Measurements from ENCODE around the gene USP48.

The USP48 gene

DNA sequence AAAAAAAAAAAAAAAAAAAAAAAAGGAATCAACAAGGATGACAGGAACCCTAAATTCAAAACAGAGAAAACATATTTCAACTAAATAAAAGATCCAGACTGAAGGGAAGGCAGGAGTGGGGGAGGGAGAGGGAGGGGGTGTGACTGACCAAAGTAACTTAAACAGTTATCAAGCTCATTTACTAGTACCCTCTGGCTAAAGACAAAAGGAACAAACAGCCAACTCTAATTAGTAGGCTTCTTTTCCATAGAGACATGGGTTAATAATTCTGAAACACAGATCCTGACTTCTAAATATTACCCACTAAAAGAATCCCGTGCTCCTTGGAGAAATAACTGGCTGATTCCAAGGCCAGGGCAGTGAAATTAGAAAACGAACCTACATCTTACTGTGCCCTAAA lies 23.8 kb downstream of the USP48 start:
- Mint-ChIP-seq H3K4me3 (no peak overlapping the region), H3K4me1 (peaks cover 22 to 44% of the 10 kb centered on the region in 2 donors), H3K27me3 (no peaks in the 10 kb centered on the region), H3K27ac (peak overlapping the region; percentile 52), H3K36me3 (peaks cover 9 to 19% of the 10 kb centered on the region in 2 donors), H3K9me3 (no peaks in the 10 kb centered on the region)
- DNase-seq (no peak), ATAC-seq (replicated peaks) (no peak)

DNA sequence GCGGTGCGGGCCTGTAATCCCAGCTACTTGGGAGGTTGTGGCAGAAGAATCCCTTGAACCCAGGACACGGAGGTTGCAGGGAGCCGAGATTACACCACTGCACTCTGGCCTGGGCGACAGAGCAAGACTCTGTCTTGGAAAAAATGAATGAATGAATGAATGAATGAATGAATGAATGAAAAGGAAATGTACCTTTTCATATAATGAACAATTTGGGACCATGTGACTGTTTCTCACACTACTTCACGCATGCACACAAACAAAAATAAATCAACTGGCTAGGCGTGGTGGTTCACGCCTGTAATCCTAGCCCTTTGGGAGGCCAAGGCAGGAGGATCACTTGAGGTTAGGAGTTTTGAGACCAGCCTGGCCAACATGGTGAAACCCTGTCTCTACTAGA lies 24.3 kb downstream of the USP48 start:
- Mint-ChIP-seq H3K9me3 (no peaks in the 10 kb centered on the region), H3K27me3 (no peaks in the 10 kb centered on the region), H3K36me3 (peaks cover 9 to 23% of the 10 kb centered on the region in 2 donors), H3K4me3 (no peak overlapping the region), H3K4me1 (peaks cover 20 to 38% of the 10 kb centered on the region in 2 donors), H3K27ac (no peak overlapping the region)
- ATAC-seq (replicated peaks) (no peak), DNase-seq (no peak)

DNA sequence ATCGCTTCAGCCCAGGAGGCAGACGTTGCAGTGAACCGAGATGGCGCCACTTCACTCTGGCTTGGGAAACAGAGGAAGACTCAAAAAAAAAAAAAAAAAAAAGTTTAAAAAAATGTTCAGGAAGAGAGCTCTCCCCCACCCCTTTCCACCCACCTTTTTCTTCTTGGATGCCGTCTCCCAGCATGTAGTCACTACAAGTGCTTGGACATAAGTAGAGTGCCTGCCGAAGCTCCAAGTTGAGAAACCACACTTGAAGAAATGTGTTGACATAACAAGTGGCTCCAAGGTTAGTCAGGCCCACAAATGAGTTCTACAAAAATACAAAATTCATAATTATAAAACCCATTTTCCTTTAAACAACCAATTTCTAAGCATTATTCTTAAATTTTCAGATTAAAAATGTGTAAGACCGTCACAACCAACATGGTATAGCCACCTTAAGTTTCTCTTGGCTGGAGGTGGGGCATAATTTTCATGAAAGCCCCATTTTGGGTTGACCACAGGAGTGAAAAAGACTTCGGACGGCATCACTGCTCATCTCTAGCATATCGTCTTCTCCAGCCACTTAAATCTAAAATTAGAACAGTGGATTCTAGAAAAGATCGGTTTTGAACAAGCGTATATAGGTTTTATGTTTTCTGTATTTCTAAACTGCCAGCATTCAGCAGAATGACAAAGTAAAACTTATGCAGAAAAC lies 26.4 kb downstream of the USP48 start:
- no peaks in the 10 kb centered on the region for H3K27me3 Mint-ChIP-seq
- H3K4me1 Mint-ChIP-seq, result peaks cover 12 to 18% of the 10 kb centered on the region in 2 donors
- ATAC-seq (replicated peaks) (no peak), DNase-seq (no peak)
- H3K27ac Mint-ChIP-seq, result no peak overlapping the region
- H3K9me3 Mint-ChIP-seq, result no peaks in the 10 kb centered on the region
- no peak overlapping the region for H3K4me3 Mint-ChIP-seq
- H3K36me3 Mint-ChIP-seq, result peaks cover 12 to 29% of the 10 kb centered on the region in 2 donors

DNA sequence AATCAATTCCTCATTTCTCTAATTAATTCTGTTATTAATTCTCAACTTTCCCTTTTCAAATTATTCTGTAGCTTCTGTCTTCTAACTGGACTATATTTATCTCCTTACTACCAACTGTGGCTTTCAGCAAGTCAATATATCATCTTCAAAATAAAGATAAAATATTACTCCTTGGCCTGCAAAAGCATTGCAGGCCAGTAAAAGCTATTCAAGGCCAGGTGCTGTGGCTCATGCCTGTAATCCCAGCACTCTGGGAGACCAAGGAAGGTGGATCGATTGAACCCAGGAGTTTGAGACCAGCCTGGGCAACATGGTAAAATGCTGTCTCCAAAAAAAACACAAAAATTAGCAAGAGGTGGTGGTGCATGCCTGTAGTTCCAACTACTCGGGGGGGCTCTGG lies 27.9 kb downstream of the USP48 start:
- ATAC-seq (replicated peaks), result no peak
- H3K27ac Mint-ChIP-seq, result no peak overlapping the region

DNA sequence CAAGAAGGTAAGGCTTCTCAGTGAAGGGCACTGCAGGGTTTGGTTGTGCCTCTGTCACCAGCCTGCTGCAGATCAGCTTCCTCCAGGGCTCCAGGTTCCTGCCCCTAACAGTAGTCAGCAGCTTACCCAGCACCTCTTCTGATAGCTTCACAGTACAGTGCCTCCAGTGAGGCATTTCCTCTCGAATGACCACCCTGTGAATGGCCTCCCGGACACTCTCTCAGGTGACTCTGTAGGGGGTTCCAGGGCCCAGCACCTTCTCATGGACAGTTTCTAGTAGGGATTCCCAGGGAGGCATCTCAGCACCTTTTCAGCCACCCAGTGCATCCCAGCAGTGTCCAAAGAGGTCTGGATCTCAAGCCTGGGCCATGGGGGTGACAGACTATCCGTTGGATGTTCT lies 28.4 kb downstream of the USP48 start:
- Mint-ChIP-seq H3K27ac (no peak overlapping the region), H3K4me3 (no peak overlapping the region), H3K9me3 (no peaks in the 10 kb centered on the region), H3K36me3 (peaks cover 18 to 35% of the 10 kb centered on the region in 2 donors), H3K4me1 (peaks cover 6 to 11% of the 10 kb centered on the region in 2 donors), H3K27me3 (no peaks in the 10 kb centered on the region)
- DNase-seq, result no peak
- no peak for ATAC-seq (replicated peaks)

More for the DNA sequence above, 27.9 kb downstream of the USP48 start:
- no peaks in the 10 kb centered on the region for H3K27me3 Mint-ChIP-seq
- DNase-seq, result no peak
- no peak overlapping the region for H3K4me3 Mint-ChIP-seq
- peaks cover 14 to 32% of the 10 kb centered on the region in 2 donors for H3K36me3 Mint-ChIP-seq
- H3K9me3 Mint-ChIP-seq, result no peaks in the 10 kb centered on the region
- H3K4me1 Mint-ChIP-seq, result peaks cover 11 to 16% of the 10 kb centered on the region in 2 donors

DNA sequence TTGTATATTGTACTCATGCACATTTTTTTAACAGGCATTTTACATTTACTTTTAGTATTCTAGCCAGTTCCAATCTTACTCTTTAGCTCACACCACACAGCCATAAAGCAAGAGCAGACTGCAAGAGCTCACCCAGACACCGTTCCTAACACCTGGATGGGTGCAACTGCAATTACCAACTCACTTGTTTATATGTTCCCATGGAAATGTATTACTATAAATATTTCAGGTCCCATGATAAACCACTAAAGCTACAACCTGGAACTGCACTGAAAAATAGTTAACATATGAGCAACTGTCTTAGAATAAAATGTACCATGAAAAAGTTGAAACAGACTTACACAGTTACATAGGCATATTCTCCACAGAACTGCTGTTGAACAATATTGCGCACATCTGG lies 30.8 kb downstream of the USP48 start:
- Mint-ChIP-seq H3K9me3 (no peaks in the 10 kb centered on the region), H3K4me3 (no peak overlapping the region), H3K36me3 (peaks cover 21 to 37% of the 10 kb centered on the region in 2 donors), H3K27me3 (no peaks in the 10 kb centered on the region), H3K27ac (no peak overlapping the region), H3K4me1 (no peaks in the 10 kb centered on the region)
- no peak for DNase-seq
- no peak for ATAC-seq (replicated peaks)

DNA sequence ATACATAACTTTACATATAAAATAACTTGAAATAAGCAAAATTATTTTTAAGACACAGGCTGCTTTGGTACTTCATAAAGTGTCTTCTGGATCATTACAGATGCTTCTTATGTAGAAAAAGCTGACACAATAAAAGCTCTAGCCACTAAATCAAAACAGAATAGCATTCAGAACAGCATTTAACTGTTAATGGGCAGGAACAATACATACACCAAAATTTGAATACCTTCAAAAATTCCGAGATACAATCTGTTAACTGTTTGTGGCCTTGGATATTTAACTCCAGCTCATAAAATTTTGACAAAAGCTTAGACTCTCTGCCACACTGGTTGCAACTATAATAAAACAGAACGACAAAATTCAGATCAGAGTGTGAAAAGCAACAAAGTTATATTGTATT lies 31.7 kb downstream of the USP48 start:
- Mint-ChIP-seq H3K4me1 (no peaks in the 10 kb centered on the region), H3K27ac (no peak overlapping the region), H3K27me3 (no peaks in the 10 kb centered on the region), H3K9me3 (no peaks in the 10 kb centered on the region), H3K4me3 (no peak overlapping the region), H3K36me3 (peaks cover 21 to 37% of the 10 kb centered on the region in 2 donors)
- DNase-seq (no peak), ATAC-seq (replicated peaks) (no peak)

DNA sequence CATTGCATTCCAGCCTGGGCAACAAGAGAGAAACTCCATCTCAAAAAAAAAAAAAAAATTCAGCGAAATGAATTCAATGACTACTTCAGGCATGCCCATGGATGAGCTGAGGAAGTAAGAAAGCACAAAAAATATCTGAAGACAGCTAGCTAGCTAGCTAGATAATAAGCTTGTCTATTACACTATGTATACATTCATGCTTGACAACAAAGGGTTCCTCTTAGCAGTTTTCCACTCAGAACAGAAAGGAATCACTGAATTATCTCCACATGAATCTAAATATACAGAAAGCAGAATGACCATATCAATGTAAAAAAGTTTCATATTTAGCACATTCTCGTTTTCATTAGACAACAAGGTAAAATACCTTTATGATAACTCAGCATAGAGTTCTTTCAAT lies 32.1 kb downstream of the USP48 start:
- Mint-ChIP-seq H3K9me3 (no peaks in the 10 kb centered on the region), H3K36me3 (peaks cover 19 to 37% of the 10 kb centered on the region in 2 donors), H3K27ac (no peak overlapping the region), H3K4me3 (no peak overlapping the region), H3K27me3 (no peaks in the 10 kb centered on the region), H3K4me1 (no peaks in the 10 kb centered on the region)
- DNase-seq (no peak), ATAC-seq (replicated peaks) (no peak)

DNA sequence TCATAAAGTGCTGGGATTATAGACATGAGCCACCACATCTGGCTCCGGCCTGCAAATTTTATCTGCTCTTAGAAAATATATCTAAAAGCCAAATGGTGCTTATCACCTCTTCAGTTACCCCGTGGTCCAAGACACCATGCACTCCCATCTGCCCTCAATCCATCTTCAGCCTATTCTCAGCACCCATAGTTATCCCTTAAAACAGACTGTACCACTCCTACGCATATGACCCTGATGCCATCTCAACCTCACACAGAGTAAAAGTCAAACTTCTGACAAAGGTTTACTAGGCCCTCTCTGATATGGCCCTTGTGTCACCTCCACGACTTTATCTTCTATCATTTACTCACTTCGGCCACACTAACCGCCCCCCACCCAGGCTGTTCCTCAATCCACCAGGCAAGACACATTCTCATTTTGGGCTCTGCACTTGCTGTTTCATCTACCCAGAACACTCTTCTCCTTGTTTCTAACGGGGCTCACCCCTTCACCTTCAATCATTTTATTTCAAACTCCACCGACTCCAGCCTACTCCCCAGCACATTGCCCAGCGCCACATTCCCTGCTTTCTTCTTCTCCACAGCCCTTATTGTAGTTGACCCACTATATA lies 33.0 kb downstream of the USP48 start:
- no peaks in the 10 kb centered on the region for H3K27me3 Mint-ChIP-seq
- H3K36me3 Mint-ChIP-seq, result peaks cover 17 to 33% of the 10 kb centered on the region in 2 donors
- DNase-seq, result no peak
- no peaks in the 10 kb centered on the region for H3K9me3 Mint-ChIP-seq
- no peak overlapping the region for H3K4me3 Mint-ChIP-seq
- no peak overlapping the region for H3K27ac Mint-ChIP-seq
- no peaks in the 10 kb centered on the region for H3K4me1 Mint-ChIP-seq
- no peak for ATAC-seq (replicated peaks)

DNA sequence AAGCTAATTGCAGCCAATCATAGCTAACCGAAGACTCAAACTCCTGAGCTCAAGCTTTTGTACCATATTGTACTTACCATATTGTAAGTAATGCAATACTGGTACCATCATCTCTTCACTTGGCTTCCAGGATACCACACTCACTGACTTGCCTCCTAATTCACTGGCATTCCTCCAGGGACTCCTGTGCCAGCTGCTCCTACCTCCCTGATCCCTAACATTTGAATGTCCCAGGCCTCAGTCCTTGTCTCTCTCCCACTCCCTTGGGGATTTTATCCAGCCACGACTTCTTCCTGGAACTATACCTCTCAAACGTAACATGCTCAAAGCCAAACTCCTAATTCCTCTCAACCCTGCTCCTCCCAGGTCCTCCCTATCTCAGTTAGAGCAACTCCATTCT lies 33.8 kb downstream of the USP48 start:
- peaks cover 13 to 26% of the 10 kb centered on the region in 2 donors for H3K36me3 Mint-ChIP-seq
- ATAC-seq (replicated peaks) (no peak), DNase-seq (no peak)
- H3K9me3 Mint-ChIP-seq, result no peaks in the 10 kb centered on the region
- no peaks in the 10 kb centered on the region for H3K4me1 Mint-ChIP-seq
- H3K27me3 Mint-ChIP-seq, result no peaks in the 10 kb centered on the region
- H3K27ac Mint-ChIP-seq, result peak overlapping the region; percentile 42
- no peak overlapping the region for H3K4me3 Mint-ChIP-seq

DNA sequence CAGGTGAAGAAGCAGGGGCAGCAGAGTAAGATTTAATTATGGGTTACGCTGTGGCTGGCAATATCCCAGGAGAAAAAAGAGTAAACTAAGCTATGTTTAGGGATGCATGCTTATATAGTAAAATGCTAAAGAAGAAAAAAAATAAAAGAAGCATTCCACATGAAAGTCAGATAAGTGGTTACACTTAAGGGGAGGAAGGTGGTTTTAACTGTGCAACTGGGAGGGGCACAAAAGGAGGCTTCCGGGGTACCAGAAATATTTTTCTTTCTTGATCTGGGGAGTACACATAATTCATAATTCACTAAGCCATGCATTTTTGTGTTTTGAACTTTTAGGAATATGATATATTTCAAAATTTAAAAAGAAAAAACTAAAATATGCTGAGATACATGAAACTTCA lies 39.5 kb downstream of the USP48 start:
- ATAC-seq (replicated peaks), result no peak
- no peak for DNase-seq
- H3K36me3 Mint-ChIP-seq, result peaks cover 21 to 34% of the 10 kb centered on the region in 2 donors
- H3K4me1 Mint-ChIP-seq, result peaks cover 6 to 7% of the 10 kb centered on the region in 2 donors
- H3K4me3 Mint-ChIP-seq, result no peak overlapping the region
- H3K27ac Mint-ChIP-seq, result no peak overlapping the region
- H3K27me3 Mint-ChIP-seq, result no peaks in the 10 kb centered on the region
- H3K9me3 Mint-ChIP-seq, result no peaks in the 10 kb centered on the region

DNA sequence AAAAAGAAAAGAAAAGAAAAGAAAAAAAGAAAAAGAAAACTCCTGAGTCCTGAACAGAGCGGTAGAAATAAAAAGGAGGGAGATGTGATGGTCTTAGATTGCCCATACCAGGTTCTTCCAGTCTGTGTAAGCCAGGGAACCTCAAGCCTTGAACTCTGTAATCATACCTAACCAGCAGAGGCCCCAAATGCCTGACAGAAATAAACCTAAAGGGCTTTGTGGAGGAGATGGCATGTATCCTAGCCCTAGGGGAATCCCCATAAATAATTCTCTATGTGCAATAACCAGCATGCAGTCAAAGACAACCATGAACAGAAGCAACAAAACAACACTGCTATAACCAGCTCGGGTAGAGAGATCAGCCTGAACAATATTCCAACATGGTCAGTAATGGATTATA lies 40.4 kb downstream of the USP48 start:
- ATAC-seq (replicated peaks) (peak; percentile 34 to 77), DNase-seq (no peak)
- Mint-ChIP-seq H3K36me3 (peaks cover 21 to 35% of the 10 kb centered on the region in 2 donors), H3K4me3 (no peak overlapping the region), H3K27me3 (no peaks in the 10 kb centered on the region), H3K27ac (no peak overlapping the region), H3K4me1 (peaks cover 6 to 7% of the 10 kb centered on the region in 2 donors), H3K9me3 (no peaks in the 10 kb centered on the region)

DNA sequence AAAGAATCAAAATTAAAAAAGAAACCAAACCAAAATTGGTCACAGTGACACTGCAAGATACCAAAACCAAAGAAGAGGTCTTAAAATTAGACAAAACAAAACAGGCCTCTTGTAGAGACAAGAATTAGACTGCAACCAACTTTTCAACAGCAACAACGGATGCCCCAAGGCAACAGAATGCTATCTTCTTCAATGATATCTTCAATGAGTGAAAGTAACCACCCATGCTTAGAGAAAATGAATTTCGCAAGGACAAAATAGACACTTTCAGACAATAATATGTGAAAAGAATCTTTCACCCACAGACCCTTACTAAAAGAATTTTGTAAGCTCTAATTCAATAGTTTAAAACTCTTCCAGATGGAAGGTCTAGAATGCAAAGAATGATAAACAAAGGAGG lies 41.7 kb downstream of the USP48 start:
- ATAC-seq (replicated peaks) (no peak), DNase-seq (no peak)
- H3K9me3 Mint-ChIP-seq, result no peaks in the 10 kb centered on the region
- no peaks in the 10 kb centered on the region for H3K27me3 Mint-ChIP-seq
- H3K36me3 Mint-ChIP-seq, result peaks cover 23 to 44% of the 10 kb centered on the region in 2 donors
- no peak overlapping the region for H3K4me3 Mint-ChIP-seq
- peaks cover 6 to 7% of the 10 kb centered on the region in 2 donors for H3K4me1 Mint-ChIP-seq
- H3K27ac Mint-ChIP-seq, result no peak overlapping the region

DNA sequence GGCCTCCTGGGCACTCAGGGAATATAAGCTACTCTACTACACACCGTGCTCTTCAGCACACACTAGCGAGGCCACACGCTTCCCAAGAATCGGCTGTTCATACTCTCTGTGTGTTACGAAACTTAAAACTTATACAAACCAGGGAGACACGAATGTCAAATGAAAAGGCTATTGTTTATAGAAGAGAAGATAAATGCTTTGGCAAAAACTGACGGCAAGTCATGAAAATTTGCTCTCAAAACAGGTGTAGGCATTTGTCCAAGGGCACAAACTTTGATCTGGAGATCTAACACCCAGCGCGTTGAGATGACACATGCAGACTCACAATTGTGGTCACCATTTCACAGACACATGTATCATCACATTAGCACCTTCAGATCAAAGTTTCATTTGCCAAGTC lies 46.1 kb downstream of the USP48 start:
- no peak for ATAC-seq (replicated peaks)
- peaks cover 32 to 42% of the 10 kb centered on the region in 2 donors for H3K36me3 Mint-ChIP-seq
- H3K9me3 Mint-ChIP-seq, result no peaks in the 10 kb centered on the region
- no peaks in the 10 kb centered on the region for H3K27me3 Mint-ChIP-seq
- peaks cover 0 to 4% of the 10 kb centered on the region in 2 donors for H3K4me1 Mint-ChIP-seq
- H3K27ac Mint-ChIP-seq, result no peak overlapping the region
- H3K4me3 Mint-ChIP-seq, result no peak overlapping the region
- no peak for DNase-seq

DNA sequence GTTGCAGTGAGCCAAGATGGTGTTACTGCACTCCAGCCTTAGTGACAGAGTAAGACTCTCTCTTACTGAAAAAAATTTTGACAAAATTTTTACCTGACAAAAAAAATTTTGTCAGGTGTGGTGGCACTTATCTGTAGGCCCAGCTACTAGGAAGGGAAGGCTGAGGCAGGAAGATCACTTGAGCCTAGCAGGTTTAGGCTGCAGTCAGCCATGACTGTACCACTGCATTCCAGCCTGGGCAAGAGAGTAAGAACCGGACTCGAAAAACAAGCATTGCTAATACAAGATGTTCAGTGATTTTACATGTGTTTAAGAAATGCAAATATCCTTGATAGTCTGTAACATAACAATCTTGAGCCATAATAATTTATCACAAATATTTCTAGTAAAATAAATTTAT lies 46.9 kb downstream of the USP48 start:
- peaks cover 0 to 4% of the 10 kb centered on the region in 2 donors for H3K4me1 Mint-ChIP-seq
- no peaks in the 10 kb centered on the region for H3K27me3 Mint-ChIP-seq
- H3K36me3 Mint-ChIP-seq, result peaks cover 35 to 45% of the 10 kb centered on the region in 2 donors
- DNase-seq (no peak), ATAC-seq (replicated peaks) (no peak)
- H3K27ac Mint-ChIP-seq, result no peak overlapping the region
- H3K9me3 Mint-ChIP-seq, result no peaks in the 10 kb centered on the region
- no peak overlapping the region for H3K4me3 Mint-ChIP-seq
